Activated naive CD4-positive, alpha-beta T cell treated with anti-CD3 and anti-CD28 coated beads, Interleukin-2, amount 10 ng/mL, durations not matched to agents 7 days and 5 days (primary cell): ENCODE data around the gene PAM16.
"Not testable (repeated sequence)": the region's sequence is repeated elsewhere in the genome, so short reads cannot be mapped to it uniquely, and the experiment has no call there.

ENCODE experiments used
- CTCF ChIA-PET: fragments of 350-600 bp; sonication (Branson Sonifier 250); formaldehyde crosslinking; loops from one replicate; lab custom pipeline; 2021; ENCODE audit warnings: antibody characterized with exemption; lab: Charles Lee
- DNase-seq: peaks from one replicate; pipeline ENCODE4 v3.0.0-alpha.2; 2020
- H3K27ac Mint-ChIP-seq: one replicate; pipeline ENCODE4 v1.8.0; 2021; ENCODE audit warnings: mild to moderate bottlenecking, moderate library complexity, mixed read lengths
- H3K27me3 Mint-ChIP-seq: one replicate; pipeline ENCODE4 v1.8.0; 2021; ENCODE audit warnings: mild to moderate bottlenecking, mixed read lengths
- H3K36me3 Mint-ChIP-seq: one replicate; pipeline ENCODE4 v1.8.0; 2021; ENCODE audit warnings: mixed read lengths
- H3K4me1 Mint-ChIP-seq: one replicate; pipeline ENCODE4 v1.8.0; 2021; ENCODE audit warnings: mixed read lengths
- H3K4me3 Mint-ChIP-seq: one replicate; pipeline ENCODE4 v1.8.0; 2021; ENCODE audit warnings: mild to moderate bottlenecking, moderate library complexity, mixed read lengths
- H3K9me3 Mint-ChIP-seq: one replicate; pipeline ENCODE4 v1.8.0; 2021; ENCODE audit warnings: mixed read lengths

PAM16 gene

DNA sequence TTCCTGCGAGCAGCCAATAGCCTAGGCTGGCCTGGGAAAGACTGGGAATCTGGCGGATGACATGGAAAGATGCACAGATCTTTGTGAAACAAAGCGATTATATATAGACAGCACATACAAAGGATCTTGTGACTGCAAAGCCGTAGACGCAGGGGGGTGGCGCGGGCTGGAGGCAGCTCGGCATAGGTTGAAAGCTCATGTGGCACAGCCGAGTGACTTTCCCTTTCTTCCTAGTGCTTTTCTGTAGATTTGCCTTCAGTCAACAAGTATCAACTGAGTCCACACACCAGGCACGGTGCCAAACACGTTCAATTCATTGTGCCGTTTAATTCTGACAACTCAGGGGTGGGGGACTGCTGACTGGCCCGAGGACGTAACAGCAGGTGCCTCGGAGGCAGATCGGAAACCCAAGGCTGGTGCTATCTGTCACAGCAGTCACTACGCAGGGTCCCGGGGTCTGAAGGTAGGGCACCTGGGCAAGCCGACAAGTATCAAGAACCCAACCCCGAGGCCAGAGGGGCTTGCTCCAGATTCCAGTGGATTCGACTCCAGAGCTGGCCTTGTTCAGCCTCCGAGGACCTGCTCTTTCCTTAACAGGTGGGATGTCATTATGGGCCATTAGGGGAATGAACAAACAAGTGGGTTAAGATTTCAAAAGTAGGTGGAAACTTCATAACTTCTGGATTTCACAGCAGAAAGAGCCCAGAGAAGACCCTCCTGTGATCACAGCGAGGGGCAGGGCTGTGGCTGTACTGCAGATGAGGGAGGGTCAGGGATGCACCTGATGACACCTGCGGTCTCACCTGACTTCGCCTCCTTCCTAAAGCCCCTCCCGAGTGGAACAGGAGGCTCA is 5.9 kb downstream of the PAM16 start:
- DNase-seq, result no peak
- no peak overlapping the region for H3K4me3 Mint-ChIP-seq
- peaks cover 8% of the 10 kb centered on the region for H3K4me1 Mint-ChIP-seq
- CTCF ChIA-PET, result no interaction called here
- H3K9me3 Mint-ChIP-seq, result no peaks in the 10 kb centered on the region
- H3K27me3 Mint-ChIP-seq, result no peaks in the 10 kb centered on the region
- H3K36me3 Mint-ChIP-seq, result peaks cover 5% of the 10 kb centered on the region
- H3K27ac Mint-ChIP-seq, result no peak overlapping the region

DNA sequence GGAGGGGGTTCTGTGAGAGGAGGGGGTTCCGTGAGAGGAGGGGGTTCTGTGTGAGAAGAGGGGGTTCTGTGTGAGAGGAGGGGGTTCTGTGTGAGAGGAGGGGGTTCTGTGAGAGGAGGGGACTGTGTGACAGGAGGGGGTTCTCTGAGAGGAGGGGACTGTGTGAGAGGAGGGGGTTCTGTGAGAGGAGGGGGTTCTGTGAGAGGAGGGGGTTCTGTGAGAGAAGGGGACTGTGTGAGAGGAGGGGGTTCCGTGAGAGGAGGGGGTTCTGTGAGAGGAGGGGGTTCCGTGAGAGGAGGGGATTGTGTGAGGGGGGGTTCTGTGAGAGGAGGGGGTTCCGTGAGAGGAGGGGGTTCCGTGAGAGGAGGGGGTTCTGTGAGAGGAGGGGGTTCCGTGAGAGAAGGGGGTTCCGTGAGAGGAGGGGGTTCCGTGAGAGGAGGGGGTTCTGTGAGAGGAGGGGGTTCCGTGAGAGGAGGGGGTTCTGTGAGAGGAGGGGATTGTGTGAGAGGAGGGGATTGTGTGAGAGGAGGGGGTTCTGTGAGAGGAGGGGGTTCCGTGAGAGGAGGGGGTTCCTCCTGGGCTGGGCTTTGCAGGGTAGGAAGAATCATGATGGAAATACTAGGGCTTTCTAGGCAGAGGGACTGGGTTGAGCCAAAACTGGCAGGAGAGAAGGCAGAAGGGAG is 6.7 kb downstream of the PAM16 start:
- DNase-seq, H3K4me3 Mint-ChIP-seq: not testable (repeated sequence)

DNA sequence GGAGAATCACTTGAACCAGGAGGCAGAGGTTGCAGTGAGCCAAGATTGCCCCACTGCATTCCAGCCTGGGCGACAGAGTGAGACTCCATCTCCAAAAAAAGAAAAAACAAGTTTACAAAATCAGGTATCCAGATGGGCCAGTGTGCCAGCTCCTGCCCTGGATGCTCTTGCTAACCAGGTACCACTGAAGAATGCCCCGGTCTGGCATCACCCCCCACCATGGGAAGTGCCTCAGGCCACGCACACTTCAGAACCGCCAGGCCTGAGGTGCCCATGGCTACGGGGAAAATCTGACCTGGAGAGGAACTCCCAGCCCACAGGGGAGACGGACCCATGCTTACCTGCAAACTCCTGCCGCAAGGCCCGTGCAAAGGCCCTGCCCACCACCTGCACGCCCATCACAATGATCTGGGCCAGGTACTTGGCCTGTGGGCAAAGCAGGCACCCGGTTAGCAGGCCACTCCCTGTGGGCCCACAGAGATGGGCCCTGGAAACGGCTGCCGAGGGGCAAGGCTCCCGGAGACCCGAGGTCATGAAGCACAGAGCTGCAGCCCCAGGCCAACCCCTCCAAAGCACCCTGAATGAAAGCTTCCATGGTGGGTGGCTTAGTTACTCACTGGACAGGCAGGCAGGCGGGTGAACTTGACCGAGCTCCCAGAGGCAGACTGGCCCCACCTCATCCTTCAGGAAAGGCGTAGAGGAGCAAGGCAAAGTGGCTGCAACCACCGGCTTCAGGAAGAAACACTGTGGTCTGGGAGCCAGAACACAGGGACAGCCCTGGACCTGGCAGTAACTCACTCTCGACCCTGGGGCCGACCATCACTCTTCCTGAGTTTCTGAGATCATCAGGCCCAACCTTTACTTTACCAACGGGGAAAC is 8.0 kb downstream of the PAM16 start:
- Mint-ChIP-seq H3K9me3 (no peaks in the 10 kb centered on the region), H3K4me3 (no peak overlapping the region), H3K27me3 (no peaks in the 10 kb centered on the region), H3K27ac (peak overlapping the region; percentile 33), H3K36me3 (peaks cover under 1% of the 10 kb centered on the region), H3K4me1 (peaks cover 3% of the 10 kb centered on the region)
- CTCF ChIA-PET, result interaction anchor here (0.7 to 2.9 kb wide), 2 partner anchors 15 to 37 kb away, joined by 3 to 9 read pairs; no protein-coding TSS in a partner anchor
- no peak for DNase-seq

More for the DNA sequence above, 6.7 kb downstream of the PAM16 start:
- H3K9me3 Mint-ChIP-seq, H3K36me3 Mint-ChIP-seq, H3K4me1 Mint-ChIP-seq, CTCF ChIA-PET, H3K27ac Mint-ChIP-seq, H3K27me3 Mint-ChIP-seq: not testable (repeated sequence)

DNA sequence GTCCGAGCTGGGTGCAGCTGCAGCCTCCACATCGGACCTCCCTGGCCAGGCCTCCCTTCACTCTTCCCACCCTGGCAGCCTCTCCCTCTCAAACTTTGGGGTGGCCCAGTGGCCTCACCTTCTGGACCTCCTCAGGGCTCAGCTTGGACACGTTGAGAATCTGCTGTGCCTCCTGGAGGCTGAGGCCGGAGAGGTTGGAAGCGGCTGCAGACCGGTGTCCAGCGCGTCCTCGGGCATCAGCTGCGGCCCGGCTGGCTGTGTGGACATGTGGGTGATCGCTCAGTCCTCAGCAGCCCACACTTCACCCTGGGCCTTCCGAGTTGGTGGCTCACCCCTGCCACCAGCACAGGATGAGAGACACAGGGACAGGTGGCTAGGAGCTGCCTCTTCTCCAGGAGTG is 9.9 kb downstream of the PAM16 start:
- Mint-ChIP-seq H3K4me3 (no peak overlapping the region), H3K9me3 (no peaks in the 10 kb centered on the region), H3K4me1 (no peaks in the 10 kb centered on the region), H3K27me3 (no peaks in the 10 kb centered on the region), H3K27ac (no peak overlapping the region), H3K36me3 (no peaks in the 10 kb centered on the region)
- no peak for DNase-seq
- CTCF ChIA-PET, result interaction anchor here (1.3 to 2.9 kb wide), 5 partner anchors 8 to 61 kb away, joined by 3 to 9 read pairs (median 6); no protein-coding TSS in a partner anchor

DNA sequence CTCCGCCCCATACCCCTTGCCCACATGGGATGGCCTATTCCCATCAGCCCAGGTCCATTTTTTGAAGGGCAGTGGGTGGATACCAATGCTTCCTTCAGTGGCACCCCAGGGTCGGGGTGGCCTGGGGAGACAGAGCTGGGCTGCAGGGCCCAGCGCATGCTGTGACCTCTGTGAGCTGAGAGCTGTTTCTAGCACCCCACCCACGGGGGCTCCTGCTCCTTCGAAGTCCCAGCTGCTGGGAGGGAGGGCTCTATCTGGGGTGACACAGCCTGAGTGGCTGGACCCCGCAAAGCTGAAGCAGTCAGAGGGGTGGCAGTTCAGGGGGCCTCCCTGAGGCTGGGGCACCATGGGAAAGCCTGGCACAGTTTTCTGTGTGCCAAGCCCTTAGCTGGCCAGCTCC is 10.7 kb downstream of the PAM16 start:
- Mint-ChIP-seq H3K9me3 (no peaks in the 10 kb centered on the region), H3K27ac (no peak overlapping the region), H3K4me1 (no peaks in the 10 kb centered on the region), H3K36me3 (no peaks in the 10 kb centered on the region), H3K4me3 (no peak overlapping the region), H3K27me3 (no peaks in the 10 kb centered on the region)
- no peak for DNase-seq
- CTCF ChIA-PET, result interaction anchor here (1.3 to 2.9 kb wide), 3 partner anchors 11 to 62 kb away, joined by 4 to 9 read pairs (median 8); no protein-coding TSS in a partner anchor

DNA sequence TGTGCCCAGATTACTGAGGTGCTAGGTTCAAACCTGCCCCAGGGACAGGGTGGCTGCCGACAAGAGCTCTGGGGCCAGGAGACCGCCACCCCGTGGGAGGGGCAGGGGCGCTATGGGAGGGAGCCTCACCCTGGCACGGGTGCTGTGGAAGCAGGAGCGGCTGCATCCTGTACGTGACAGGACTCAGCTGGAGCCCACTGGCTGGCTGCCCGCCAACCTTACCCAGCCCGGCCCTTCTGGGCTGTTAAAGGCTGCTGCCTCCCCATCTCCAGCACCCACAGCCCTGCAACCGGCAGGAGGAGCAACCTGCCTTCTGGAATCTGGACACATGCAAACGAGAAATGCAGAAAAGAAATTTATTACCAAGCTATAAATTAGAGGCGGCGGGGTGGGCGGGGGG is 11.2 kb downstream of the PAM16 start:
- Mint-ChIP-seq H3K27ac (no peak overlapping the region), H3K36me3 (no peaks in the 10 kb centered on the region), H3K4me3 (no peak overlapping the region), H3K27me3 (no peaks in the 10 kb centered on the region), H3K9me3 (no peaks in the 10 kb centered on the region), H3K4me1 (no peaks in the 10 kb centered on the region)
- CTCF ChIA-PET, result interaction anchor here (2.2 kb wide), 1 partner anchor 10 kb away, joined by 8 read pairs; no protein-coding TSS in a partner anchor
- DNase-seq, result no peak

DNA sequence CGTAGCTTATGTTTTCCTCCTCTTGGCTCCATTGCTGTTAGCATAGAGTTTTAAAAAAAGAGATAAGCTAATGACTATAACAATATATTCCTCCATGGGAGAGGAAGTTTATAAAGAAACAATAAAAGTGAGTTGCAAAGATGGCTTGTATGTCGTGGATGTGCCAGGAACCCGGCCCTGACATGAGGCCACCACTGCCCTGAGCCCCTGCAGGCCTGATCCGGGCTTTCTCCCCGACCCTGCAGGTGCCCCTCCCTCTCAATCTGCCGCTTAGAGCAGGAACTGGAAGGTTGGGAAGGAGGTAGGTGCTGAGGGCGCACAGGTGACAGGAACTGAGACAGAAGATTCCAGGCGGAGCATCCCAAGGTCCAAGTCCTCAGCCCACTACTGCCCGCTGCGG is 11.7 kb downstream of the PAM16 start:
- no peak overlapping the region for H3K4me3 Mint-ChIP-seq
- DNase-seq, result no peak
- no peaks in the 10 kb centered on the region for H3K27me3 Mint-ChIP-seq
- no peak overlapping the region for H3K27ac Mint-ChIP-seq
- no peaks in the 10 kb centered on the region for H3K4me1 Mint-ChIP-seq
- H3K36me3 Mint-ChIP-seq, result no peaks in the 10 kb centered on the region
- no peaks in the 10 kb centered on the region for H3K9me3 Mint-ChIP-seq
- CTCF ChIA-PET, result interaction anchor here (2.2 kb wide), 1 partner anchor 10 kb away, joined by 8 read pairs; no protein-coding TSS in a partner anchor

DNA sequence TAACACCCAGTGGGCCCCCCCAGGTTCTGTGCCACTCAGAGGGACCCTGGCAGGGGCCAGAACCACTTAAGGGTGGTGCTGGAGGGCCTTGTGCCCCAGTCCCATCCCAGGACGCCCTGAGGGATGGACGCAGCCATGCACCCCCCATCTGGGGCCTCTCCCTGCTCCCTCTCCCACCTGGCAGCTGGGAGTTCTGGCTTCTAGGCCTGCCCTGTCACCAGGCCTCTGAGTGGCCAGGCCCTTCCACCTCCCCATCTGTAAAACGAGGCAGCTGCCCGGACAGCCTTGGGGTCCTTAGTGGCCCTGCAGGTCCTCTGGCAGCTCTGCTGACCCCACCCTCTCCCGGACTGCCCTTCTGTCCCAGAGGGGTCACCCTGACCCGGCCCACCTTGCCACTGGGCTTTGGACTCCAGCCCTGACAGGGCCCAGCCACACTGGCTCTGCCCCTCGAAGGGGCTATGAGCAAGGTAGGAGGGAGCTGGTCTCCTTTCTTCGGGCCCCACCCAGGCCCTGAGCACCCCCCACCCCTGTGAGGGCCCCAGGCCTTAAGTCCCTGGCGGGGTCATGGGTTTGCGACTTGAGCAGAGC is 12.3 kb downstream of the PAM16 start:
- H3K4me1 Mint-ChIP-seq, result no peaks in the 10 kb centered on the region
- DNase-seq, result no peak
- H3K36me3 Mint-ChIP-seq, result no peaks in the 10 kb centered on the region
- no peak overlapping the region for H3K27ac Mint-ChIP-seq
- H3K4me3 Mint-ChIP-seq, result no peak overlapping the region
- H3K27me3 Mint-ChIP-seq, result peaks cover under 1% of the 10 kb centered on the region
- H3K9me3 Mint-ChIP-seq, result no peaks in the 10 kb centered on the region
- CTCF ChIA-PET, result no interaction called here

DNA sequence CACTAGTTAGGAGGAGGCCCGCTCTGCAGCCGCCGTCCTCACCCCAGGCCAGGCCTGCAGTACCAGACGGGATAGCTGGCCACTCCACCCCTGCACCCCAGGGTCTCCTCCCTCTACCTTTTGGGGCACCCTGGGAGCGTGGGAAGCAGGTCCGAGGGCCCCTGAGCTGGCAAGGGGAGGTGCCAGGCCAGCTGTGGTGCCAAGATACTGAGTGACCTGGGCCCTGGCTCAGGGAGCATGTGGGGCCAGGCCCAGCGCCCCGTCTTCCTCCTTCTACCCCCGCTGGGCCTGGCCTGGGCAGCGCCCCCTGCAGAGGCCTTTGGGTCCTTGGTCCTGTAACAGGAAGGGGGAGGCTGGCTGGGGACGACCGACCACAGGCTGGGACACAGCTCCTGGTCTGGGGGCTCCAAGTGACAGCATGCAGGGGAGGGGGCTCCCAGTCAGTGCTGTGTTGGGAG is 13.0 kb downstream of the PAM16 start:
- Mint-ChIP-seq H3K9me3 (no peaks in the 10 kb centered on the region), H3K27ac (no peak overlapping the region), H3K4me1 (no peaks in the 10 kb centered on the region), H3K27me3 (peaks cover 7% of the 10 kb centered on the region), H3K36me3 (no peaks in the 10 kb centered on the region), H3K4me3 (no peak overlapping the region)
- CTCF ChIA-PET, result no interaction called here
- no peak for DNase-seq

DNA sequence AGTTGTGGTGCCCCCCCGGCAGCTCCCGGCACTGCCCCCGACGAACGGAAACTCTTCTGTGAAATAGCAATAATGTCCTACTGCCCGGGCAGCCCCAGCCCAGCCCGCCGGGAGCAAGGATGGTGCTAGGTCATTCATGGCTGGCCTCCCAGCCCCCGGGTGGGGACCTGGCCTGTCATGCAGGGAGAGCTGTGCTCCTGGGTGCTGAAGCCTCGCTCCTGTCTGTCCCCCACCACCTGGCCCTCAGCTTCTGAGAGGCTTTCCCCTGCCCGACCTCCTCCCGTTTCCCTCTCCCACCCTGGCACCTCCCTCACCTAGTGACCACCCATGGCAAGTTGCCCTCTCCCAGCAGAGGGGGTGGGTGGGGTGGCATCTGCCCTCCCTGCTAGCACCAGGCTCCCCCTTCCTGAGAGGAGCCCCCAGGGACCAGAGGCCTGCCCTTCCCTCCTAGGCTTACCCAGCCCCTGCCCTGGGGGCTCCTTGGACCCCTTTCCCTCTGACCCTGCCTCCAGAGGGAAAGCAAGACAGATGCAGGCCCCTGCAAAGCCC is 13.5 kb downstream of the PAM16 start:
- CTCF ChIA-PET, result no interaction called here

DNA sequence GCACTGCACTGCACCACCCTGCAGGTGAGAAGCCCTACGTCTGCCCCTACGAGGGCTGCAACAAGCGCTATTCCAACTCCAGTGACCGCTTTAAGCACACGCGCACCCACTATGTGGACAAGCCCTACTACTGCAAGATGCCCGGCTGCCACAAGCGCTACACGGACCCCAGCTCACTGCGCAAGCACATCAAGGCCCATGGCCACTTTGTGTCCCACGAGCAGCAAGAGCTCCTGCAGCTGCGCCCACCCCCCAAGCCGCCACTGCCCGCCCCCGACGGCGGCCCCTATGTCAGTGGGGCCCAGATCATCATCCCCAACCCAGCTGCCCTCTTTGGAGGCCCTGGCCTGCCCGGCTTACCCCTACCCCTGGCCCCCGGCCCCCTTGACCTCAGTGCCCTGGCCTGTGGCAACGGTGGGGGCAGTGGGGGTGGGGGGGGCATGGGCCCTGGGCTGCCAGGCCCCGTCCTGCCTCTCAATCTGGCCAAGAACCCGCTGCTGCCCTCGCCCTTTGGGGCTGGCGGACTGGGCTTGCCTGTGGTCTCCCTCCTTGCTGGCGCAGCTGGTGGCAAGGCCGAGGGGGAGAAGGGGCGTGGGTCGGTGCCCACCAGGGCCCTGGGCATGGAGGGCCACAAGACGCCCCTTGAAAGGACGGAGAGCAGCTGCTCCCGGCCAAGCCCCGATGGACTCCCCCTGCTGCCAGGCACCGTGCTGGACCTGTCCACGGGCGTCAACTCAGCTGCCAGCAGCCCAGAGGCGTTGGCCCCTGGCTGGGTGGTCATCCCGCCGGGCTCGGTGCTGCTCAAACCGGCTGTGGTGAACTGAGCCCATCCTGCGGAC is 14.2 kb downstream of the PAM16 start:
- no peak for DNase-seq
- Mint-ChIP-seq H3K27me3 (peaks cover 17% of the 10 kb centered on the region), H3K36me3 (no peaks in the 10 kb centered on the region), H3K27ac (no peak overlapping the region), H3K4me1 (no peaks in the 10 kb centered on the region), H3K9me3 (no peaks in the 10 kb centered on the region), H3K4me3 (no peak overlapping the region)
- CTCF ChIA-PET, result no interaction called here

More for the DNA sequence above, 13.5 kb downstream of the PAM16 start:
- no peaks in the 10 kb centered on the region for H3K36me3 Mint-ChIP-seq
- no peaks in the 10 kb centered on the region for H3K9me3 Mint-ChIP-seq
- peaks cover 12% of the 10 kb centered on the region for H3K27me3 Mint-ChIP-seq
- H3K4me1 Mint-ChIP-seq, result no peaks in the 10 kb centered on the region
- no peak for DNase-seq
- H3K4me3 Mint-ChIP-seq, result no peak overlapping the region
- no peak overlapping the region for H3K27ac Mint-ChIP-seq

DNA sequence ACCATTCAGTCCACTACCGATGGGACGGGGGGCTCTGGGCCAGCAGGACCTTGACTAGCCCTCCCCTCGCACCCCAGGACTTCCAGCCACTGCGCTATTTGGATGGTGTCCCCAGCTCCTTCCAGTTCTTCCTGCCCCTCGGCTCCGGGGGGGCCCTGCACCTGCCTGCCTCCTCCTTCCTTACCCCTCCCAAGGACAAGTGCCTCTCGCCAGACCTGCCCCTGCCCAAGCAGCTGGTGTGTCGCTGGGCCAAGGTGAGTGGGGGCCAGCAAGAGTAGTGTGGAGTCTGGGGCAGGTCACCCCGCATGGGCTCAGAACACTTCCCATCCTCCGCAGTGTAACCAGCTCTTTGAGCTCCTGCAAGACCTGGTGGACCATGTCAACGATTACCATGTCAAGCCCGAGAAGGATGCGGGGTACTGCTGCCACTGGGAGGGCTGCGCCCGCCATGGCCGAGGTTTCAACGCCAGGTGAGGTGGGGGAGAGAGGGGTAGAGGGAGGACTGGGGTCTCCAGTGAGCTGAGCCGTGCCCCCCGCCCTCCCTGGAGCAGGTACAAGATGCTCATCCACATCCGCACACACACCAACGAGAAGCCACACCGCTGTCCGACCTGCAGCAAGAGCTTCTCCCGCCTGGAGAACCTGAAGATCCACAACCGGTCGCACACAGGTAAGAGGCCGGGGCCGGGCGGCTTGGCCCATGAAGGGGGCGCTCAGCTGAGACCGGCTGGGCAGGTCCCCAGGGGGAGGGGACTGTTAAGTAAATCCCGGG is 16.2 kb downstream of the PAM16 start:
- H3K27me3 Mint-ChIP-seq, result peaks cover 17% of the 10 kb centered on the region
- no peaks in the 10 kb centered on the region for H3K36me3 Mint-ChIP-seq
- no peak overlapping the region for H3K27ac Mint-ChIP-seq
- H3K9me3 Mint-ChIP-seq, result no peaks in the 10 kb centered on the region
- H3K4me3 Mint-ChIP-seq, result no peak overlapping the region
- H3K4me1 Mint-ChIP-seq, result no peaks in the 10 kb centered on the region
- no peak for DNase-seq
- CTCF ChIA-PET, result interaction anchor here (0.9 kb wide), 1 partner anchor 46 kb away, joined by 3 read pairs; no protein-coding TSS in a partner anchor
